ENCODE results near the gene GTF3C5.
A peak's percentile ranks its signal among the peaks of the same experiment; 100 is the strongest.

GTF3C5 gene, protein sequence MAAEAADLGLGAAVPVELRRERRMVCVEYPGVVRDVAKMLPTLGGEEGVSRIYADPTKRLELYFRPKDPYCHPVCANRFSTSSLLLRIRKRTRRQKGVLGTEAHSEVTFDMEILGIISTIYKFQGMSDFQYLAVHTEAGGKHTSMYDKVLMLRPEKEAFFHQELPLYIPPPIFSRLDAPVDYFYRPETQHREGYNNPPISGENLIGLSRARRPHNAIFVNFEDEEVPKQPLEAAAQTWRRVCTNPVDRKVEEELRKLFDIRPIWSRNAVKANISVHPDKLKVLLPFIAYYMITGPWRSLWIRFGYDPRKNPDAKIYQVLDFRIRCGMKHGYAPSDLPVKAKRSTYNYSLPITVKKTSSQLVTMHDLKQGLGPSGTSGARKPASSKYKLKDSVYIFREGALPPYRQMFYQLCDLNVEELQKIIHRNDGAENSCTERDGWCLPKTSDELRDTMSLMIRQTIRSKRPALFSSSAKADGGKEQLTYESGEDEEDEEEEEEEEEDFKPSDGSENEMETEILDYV

DNA sequence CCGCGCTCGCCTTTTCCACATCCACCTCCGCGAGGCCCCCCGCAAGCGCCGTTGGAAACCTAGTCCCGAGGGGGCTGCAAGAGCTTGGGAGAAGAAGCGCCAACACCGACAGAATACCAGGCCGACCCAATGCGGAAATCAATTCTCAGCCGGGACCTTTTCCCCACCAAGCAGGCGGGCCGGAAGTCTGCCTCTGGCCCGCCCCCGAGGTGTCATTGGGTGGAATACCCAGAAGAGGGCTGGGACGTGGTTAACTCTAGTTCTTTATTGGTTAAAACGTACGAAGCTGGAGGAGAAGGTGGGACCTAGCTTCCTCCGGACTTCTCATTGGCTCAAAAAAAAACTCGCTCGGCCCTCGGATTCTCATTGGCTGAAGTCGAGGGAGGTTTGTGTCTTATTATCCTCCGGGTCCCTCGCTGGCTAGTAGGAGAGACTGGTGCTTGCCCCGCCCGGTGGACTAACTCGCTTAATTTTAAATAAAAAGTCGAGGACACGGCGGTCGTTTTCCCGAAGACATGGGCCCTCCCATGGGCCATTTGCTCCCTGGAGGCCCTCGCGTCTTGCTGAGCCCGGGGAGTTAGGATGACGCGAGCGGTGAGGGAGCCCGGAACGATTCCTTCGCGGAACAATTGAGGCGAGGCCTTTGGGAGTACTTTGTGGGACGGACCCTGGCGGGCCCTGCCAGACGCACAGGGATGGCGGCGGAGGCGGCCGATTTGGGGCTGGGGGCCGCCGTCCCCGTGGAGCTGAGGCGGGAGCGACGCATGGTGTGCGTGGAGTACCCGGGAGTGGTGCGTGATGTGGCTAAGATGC, at the start of gene GTF3C5:
Gene GTF3C5 (plus strand): TSS at position 681 of the 813 bp plus-strand sequence. CDS start 15 bp downstream, at position 696.
- peak; percentile 97 for DNase-seq

DNA sequence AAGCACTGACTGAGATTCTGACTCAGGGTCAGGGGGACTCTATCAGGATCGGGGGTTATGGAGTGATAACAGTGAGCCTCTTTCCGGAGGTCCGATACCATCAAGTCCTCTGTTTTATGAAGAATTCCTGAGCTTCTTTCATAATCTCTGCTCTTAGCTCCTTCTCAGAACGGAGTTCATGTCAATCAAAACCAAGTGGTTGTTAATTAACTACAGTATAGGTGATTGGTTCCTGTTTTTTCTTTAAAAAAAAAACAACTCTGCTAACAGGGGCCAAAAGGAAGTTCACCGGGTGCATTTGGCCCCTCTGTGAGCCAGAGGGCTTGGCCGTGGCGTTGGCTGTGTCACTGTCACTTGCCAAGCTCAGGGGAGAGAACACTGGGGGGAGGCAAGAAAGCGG, 48.3 kb upstream of the GTF3C5 start:
- DNase-seq: no peak

DNA sequence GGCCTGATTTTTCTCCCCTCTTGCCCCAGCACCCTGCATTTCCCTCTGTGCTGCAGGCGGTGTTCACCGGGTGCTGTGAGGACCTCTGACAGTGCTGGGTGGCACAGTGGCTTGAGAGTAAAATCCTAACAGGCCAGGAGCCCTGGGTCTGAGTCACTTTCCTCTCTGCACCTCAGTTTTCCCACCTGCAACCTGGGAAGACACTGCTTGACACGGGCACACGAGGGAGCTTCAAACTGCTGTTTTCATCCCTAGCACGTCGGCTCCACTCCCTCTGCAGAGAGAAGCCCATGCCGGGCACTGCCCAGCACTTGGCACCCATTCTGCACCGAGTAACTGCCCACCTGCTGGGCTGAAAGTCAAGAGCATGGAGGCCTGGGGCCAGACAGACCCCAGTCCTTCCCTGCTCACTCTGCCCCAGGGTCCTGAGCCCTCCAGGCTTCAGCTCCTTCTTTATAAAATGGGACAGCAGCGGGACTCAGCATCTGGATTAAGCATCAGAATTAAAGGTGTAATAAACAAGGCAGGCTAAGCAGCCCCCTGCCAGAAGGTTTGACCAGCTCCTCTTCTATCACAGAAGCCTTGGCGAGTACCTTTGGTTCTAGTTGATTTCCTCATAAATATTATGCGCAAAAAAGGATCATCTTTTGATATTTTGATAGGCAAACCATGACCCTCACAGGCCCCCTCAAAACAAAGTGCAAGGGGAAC, 47.2 kb upstream of the GTF3C5 start:
- DNase-seq: no peak

DNA sequence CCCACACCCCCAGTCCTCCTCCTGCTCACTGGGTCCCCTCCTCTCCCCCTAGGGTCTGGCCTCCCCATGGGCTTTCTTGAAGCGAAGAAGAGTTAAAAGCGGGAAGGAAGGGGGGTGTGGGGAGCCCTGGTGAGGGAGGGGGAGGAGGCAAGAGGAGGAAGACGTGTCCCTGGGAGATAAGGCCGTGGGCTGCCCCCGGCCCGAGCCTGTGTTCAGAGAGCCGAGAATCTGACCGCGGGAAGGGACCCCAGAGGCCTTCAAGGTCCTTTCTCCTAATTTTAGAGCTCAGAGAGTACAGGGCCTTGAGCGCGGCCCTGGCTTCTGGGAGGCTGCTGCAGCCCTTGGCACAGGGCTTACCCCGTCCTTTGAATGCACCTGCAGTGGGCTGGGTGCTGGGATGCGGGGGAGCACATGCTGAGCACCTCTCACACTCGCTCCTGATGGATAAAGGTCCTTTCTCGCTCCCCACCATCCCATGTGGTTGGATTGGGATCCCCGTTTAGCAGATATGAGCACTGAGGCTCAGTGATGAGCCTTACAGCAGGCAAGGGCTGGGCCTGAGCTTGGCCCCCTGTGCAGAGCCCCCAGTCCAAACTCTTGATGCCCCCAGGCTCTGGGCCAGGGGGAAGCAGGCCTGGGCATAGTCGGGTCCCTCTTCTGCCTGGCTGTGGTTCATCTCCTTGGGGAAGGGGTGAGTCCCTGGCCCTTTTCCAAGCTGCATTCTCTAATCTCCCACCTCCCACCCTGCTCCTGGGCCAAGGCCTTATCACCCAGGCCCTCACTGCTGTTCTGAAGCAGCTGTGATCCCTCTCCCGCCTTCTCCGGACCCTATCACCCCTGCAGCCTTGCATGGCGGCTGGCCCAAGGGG, 46.4 kb upstream of the GTF3C5 start:
- no peak for DNase-seq

DNA sequence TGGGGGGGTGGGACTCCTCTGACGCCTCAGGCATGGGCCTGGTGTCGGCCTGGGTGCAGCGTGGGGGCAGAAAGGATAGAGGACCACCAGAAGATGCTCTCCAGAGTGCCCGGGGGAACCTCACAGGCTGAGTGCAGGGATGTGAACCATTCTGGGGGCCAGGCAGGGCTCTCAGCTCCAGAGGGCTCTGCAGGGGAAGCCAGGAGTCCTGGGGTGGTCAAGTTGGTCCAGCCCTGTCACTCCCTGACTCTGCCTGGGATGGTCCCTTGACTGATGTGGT, 45.8 kb upstream of the GTF3C5 start:
- no peak for DNase-seq

DNA sequence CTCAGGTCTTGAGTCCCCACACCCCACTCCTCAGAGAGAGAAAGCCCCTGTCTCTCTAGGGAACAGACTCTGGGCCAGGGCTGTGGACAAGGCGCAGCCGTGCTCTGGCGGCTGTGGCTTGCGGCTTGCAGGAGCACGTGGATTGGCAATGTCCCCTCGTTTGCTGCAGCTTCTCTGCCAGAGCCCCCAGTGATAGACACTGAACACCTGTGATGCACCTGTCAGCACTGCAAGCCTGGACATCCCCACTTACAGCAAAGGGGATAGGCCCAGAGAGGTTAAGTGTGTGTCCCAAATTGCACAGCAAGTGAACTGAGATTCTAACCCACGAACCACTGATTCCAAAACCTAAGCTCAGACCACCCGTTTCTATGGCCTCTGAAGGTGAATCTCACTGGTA, 45.3 kb upstream of the GTF3C5 start:
- no peak for DNase-seq

DNA sequence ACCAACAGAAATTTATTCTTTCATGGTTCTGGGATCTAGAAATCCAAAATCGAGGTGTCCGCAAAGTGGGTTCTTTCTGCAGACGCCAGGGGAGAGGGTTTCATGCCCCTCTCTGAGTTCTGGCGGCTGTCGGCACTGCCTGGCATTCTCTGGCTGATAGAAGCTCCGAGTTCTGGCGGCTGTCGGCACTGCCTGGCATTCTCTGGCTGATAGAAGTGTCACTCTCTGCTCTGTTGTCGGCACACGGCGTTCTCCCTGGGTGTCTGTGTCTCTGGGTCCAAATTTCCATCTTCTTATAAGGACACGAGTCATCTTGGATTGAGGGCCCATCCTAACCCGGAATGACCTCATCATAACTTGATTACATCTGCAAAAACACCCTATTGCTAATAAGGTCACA, 44.7 kb upstream of the GTF3C5 start:
- no peak for DNase-seq

DNA sequence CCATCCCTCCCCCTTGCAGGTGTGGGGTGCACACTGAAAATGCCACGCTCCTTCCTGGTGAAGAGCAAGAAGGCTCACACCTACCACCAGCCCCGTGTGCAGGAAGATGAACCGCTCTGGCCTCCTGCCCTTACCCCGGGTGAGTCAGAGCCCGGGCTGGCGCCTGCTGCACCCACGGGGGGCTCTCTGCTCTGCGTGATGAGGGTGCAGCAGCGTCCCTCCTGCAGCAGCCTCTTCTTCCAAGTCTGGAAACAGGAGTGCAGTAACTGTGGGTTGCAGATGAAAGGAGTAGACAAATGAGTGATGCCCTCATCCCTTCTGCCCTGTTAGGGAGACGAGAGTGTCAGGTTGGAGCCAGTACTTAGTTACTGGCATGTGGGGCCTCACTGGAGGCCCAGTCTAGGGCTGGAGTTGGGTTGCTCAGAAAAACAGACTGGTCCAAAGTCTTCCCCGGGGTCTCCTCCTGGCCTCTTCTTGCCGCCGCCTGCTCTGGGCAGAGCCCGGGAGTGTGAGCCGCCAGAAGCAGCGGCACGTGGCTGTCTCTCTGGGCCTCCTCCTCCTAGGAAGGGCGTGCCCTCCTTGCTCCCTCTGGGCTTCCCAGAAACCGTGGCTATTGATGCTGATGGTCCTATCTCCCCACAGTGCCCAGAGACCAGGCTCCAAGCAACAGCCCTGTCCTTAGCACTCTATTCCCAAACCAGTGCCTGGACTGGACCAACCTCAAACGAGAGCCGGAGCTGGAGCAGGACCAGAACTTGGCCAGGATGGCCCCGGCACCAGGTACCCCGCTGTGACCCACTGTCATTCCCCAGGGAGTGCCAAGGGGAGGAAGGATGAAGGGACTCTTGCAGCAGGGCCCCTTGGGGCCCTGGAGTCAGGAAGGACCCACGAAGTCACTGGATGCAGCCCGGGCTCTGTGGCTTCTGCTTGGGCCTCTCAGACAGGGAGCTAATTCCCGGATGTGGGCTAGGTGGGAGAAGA, 43.9 kb upstream of the GTF3C5 start:
- no peak for DNase-seq

DNA sequence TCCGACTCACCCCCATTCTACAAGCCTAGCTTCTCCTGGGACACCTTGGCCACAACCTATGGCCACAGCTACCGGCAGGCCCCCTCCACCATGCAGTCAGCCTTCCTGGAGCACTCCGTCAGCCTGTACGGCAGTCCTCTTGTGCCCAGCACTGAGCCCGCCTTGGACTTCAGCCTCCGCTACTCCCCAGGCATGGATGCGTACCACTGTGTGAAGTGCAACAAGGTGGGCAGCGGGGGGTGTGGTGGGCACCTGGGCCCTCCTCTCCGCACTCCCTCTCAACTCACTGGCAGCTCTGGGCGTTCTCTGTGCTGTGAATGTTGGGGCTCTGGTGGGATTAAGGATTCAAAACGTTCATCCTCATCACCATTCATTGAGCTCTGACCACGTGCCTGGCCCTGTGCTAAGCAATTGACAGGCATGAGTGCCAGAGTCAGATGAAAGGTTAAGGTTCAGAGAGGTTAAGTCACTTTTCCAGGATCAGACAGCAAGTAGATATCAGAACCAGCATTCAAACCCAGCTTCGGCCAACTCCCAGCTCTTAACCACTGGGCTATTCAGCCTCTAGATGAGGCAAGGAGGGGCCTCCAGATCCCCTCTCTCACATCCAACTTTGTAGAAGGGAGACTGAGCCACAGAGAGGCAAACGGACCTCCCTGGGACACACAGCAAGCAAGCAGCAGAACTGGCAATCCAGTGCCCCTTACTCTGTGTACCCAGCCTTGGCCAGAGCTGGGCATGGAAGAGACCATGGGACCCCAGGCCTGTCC, 42.4 kb upstream of the GTF3C5 start:
- no peak for DNase-seq

DNA sequence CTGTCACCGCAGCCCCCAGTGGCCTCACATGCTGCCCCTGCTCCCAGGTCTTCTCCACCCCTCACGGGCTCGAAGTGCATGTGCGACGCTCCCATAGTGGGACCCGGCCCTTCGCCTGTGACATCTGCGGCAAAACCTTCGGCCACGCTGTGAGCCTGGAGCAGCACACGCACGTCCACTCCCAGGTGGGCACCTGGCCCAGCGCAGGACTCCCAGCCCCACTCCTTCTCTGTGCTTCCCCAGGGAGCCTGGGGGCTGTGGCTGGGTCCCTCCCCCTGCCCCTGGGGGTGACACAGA, 41.8 kb upstream of the GTF3C5 start:
- DNase-seq: no peak

DNA sequence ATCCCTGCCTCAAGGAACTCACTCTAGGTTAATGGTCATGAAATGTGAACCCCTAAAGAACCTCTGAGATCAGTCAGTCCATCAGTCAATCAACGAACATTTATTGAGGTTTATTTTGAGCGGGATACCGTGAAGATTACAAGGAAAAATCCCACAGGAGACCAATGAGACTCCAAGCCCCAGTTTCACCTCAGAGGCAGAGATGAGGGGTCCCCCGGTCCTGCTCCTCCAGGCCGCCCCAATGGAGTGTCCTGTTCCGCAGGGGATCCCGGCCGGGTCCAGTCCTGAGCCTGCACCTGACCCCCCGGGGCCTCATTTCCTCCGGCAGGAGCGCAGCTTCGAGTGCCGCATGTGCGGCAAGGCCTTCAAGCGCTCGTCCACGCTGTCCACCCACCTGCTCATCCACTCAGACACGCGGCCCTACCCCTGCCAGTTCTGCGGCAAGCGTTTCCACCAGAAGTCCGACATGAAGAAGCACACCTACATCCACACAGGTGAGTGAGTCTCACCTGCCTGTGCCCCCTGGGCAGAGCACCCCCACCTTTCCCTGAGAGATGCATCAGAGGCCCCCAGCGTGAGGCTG, 41.3 kb upstream of the GTF3C5 start:
- DNase-seq: no peak

DNA sequence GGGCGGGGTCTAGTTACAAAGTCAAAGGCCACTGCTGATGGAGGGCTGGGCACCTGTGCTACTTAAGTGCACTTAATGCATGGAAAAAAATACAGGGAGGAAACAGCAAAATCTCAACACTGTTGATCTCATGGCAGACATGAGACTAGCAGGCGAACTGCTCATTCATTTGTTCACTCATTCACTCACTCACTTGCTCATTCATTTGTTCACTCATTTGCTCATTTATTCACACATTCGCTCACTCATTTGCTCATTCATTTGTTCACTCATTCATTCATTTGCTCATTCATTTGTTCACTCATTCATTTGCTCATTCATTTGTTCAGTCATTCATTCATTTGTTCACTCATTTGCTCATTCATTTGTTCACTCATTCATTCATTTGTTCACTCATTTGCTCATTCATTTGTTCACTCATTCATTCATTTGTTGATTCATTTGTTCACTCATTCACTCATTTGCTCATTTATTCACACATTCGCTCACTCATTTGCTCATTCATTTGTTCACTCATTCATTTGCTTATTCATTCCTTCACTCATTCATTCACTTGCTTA, 40.7 kb upstream of the GTF3C5 start:
- DNase-seq: peak; percentile 12

DNA sequence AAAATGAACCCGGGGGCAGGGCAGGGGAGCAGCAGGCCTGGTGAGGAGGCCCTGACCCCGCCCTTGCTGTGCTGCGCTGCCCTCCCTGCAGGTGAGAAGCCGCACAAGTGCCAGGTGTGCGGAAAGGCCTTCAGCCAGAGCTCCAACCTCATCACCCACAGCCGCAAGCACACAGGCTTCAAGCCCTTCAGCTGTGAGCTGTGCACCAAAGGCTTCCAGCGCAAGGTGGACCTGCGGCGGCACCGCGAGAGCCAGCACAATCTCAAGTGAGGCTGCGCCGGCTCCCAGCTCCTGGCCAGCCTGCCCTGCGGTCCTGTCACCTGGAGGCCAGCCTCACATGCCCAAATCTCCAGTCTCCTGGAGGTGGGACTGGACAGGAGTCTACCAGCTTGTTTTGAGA, 40.0 kb upstream of the GTF3C5 start:
- DNase-seq: no peak

DNA sequence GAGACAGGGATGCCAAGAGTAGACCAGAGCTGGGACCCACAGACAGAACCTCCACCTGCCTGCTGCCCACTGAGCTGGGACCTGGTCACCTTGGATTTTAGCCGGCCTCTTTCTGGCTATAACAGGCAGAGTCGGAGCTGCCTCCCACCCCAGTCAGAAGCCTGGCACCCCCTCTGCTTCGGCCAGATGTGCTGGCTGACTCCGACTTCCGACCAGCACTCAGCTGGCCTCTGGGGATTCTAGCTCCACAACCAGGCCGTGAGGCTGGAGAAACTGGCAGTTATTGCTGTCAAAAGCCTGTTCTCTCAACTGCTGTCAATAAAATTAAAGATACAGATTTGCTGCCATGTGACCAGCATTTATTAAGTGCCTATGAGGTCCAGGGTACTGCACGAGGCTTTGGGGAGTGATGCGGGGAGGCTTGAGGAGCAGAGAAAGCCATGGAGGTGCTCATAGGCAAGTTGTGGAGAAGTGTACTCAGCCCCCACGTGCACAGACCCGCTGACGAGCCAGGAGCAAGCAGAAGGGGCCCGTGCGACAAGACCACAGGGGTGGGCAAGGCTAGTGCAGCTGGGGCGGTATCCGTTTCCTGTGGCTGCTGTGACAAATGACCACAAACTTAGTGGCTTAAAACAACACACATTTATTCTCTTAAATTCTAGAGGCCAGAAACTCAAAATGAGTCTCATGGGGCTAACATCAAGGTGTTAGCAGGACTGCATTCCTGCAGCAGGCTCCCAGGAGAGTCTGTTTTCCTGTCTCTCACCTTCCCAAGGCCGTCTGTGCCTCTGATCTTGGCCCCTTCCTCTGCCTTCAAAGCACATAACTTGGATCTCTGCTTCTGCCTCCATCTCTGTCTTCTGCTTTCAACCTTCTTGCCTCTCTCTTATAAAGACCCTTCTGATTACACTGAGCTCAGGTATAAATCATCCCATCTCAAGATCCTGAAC, 39.2 kb upstream of the GTF3C5 start:
- no peak for DNase-seq

DNA sequence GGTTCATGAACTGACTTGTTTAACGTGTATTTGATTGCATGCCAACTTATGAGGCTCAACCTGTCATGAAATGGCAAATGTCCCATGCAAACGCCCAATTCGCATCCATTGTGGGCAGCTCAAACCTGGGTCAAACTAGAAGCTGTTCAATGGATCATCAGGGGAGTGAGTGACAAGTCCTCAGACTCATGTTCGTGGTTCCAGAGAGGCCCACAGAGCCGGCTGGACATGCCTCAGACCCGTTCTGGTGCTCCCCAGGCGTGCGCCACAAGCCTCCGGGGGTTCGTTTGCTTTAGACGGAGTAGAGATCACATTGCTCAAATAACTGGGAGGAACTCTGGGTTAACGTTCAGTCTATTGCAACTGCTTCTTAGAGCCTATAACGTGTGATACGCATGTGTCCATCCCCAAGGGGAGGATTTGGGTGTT, 37.3 kb upstream of the GTF3C5 start:
- DNase-seq: no peak

DNA sequence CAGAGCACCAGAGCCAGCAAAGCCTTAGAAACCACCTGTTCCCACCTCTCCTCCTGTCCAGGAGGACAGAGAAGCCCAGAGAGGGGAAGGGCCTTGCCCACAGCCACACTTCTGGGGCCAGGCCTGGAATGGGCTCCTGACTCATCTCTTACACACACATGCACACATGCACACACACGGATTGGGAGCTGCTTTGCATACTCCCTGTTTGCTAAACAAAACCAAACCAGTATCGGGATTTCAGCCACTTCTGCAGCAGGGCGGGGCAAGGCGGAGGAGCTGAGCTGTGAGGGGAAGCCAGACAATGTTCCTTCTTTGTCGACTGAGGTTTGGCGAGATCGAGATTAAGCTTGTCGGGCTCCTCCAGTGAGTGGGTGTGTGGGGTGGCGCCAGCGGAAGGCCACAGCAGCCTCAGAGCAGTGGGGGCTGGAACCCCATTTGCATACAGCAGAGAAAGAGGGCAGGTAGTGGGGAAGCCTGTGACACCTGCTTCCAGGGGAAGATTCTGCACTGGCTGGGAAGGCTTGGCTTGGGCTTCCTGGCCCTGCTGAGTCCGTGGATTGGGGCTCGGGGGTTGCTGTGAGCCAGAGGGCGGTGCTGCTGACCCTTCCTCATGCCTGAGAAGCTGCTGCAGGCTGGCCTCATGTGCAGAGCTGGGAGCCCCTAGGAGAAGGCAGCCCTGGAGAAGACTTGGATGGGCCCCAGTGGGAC, 36.2 kb upstream of the GTF3C5 start:
- no peak for DNase-seq

DNA sequence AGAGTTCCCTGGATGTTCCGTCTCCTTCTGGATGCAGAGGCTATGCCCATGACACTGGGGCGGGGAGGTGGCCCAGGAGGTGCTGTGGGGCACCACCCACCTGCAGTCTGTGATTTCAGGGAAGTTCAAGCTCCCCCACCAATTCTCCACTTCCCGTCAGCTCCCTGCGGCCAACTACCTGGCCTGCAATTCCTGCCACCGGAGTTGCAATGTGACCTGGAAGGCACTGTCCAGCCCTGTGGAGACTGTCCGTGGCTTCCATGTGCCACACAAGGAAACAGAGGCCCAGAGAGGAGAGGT, 35.7 kb upstream of the GTF3C5 start:
- no peak for DNase-seq

DNA sequence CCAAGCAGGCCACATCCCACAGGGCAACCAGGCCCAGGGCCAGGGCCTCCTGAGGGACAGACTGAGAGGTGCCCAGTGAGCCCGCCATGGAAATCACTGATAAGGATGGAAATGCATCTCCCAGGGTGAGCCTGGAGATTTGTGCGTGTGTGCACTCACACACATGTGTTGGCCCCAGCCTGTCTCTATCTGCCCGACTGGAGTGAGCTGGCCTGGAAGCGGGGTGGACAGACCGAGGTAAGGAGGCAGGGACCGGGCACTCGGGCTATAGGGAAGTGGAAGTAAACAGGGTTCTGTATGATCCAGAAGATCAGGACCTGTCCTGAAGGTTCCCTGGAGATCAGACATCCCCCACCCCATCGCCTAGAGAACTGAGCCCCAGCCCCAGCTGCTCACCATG, 34.9 kb upstream of the GTF3C5 start:
- DNase-seq: no peak
